Esophagus (tissue), 2 donors: Measurements from ENCODE around the gene FBXW8. TPM values are rescaled to one million over a fixed set of nuclear protein-coding genes. Genes with fewer than 3 reads are reported as not detected.

ENCODE experiments used
- H3K27ac ChIP-seq, 2 donors: one replicate each; pipeline ENCODE4 v1.5.1; 2013; ENCODE audit warnings: low read depth in 2 of 2, mild to moderate bottlenecking in 2 of 2, inconsistent platforms in 1 of 2, low read length in 1 of 2, moderate library complexity in 1 of 2
- H3K27me3 ChIP-seq, 2 donors: one replicate each; pipeline ENCODE4 v1.6.1; 2013; ENCODE audit warnings: low read length in 2 of 2, control low read depth in 1 of 2, mild to moderate bottlenecking in 1 of 2; ENCODE audit not compliant: insufficient read depth in 2 of 2, control insufficient read depth in 1 of 2
- H3K36me3 ChIP-seq, 2 donors: one replicate each; pipeline ENCODE4 v1.6.1; 2013; ENCODE audit warnings: low read length in 1 of 2; ENCODE audit not compliant: control insufficient read depth in 2 of 2, insufficient read depth in 2 of 2
- H3K4me1 ChIP-seq, 2 donors: one replicate each; pipeline ENCODE4 v1.6.1; 2013; ENCODE audit warnings: low read length in 1 of 2; ENCODE audit not compliant: control insufficient read depth in 2 of 2, insufficient read depth in 2 of 2
- H3K4me3 ChIP-seq, 2 donors: one replicate each; pipeline ENCODE4 v1.5.1; 2013; ENCODE audit warnings: low read length in 2 of 2, mild to moderate bottlenecking in 2 of 2, low read depth in 1 of 2, moderate library complexity in 1 of 2
- H3K9me3 ChIP-seq, 2 donors: one replicate each; pipeline ENCODE4 v1.6.1; 2013; ENCODE audit warnings: mild to moderate bottlenecking in 2 of 2, low read depth in 1 of 2, low read length in 1 of 2, moderate library complexity in 1 of 2; ENCODE audit not compliant: control insufficient read depth in 2 of 2, insufficient read depth in 1 of 2
- WGBS, 2 donors: extraction: QIAGEN DNeasy Blood & Tissue Kit; methylation state at CpG; one replicate each; pipeline ENCODE4 v1.1.7; 2013; 5-methylcytosine and 5-hydroxymethylcytosine counted together
- polyA plus RNA-seq, 2 donors: library from polyadenylated mRNA; stranded (reverse); fragments of 200-250 nt; gene quantifications; one replicate each; pipeline ENCODE4 v1.2.3, GENCODE V29; 2013
- donor health status: healthy with polysubstance abuse.
- donor health status: Bipolar disorder and iron deficiency.

The FBXW8 gene
- polyA plus RNA-seq, 2 donors: 2.7 to 3.7 TPM

DNA sequence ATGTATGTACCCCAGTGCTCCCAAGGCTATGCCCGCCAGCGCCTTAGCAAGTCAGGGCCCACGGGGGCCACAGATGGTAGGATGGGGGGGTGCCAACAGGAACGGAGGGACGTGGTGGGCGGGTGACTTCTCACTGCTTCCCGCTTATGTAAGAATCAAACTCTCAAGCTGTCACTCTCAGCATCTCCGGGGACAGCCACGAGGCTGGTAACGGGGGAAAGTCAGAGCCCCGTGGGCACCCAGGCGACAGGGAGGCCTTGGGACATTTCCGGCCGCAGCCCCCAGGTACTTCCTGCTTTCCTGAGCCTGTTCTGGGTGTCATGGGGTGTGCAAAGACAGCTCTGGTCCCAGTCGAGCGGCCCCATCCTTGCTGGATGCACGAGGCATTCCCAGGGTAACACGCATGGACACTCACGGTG lies 129.2 kb downstream of the FBXW8 start:
- 90 to 92% methylated on average over 19 of the region's 19 CpGs for WGBS, 2 donors
- peaks cover 0 to 6% of the 10 kb centered on the region in 2 donors for H3K27me3 ChIP-seq
- H3K9me3 ChIP-seq: no peaks in the 10 kb centered on the region
- H3K4me1 ChIP-seq: no peaks in the 10 kb centered on the region
- no peak overlapping the region for H3K4me3 ChIP-seq
- no peaks in the 10 kb centered on the region for H3K36me3 ChIP-seq
- no peak overlapping the region for H3K27ac ChIP-seq

DNA sequence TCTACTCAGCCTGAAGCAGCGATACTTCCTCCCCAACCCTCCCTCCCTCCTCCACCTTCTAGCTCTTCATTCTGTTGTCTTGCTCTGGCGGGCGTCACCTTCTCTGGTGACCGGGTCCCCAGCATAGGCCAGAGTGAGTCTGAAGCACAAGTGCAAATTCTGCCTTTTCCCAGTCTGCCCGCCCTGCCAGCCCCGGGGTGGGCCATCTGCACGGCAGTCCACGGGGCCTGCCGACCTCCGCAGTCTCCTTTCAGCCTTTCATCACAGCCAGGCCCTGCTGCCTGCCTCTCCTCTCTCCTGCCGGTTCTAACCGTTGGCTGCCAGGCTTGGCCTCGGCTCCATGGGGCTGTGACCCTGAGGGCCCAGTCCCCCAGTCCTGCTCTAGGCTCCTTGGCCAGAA lies 129.7 kb downstream of the FBXW8 start:
- Histone ChIP-seq H3K36me3 (no peaks in the 10 kb centered on the region), H3K4me1 (no peaks in the 10 kb centered on the region), H3K27ac (no peak overlapping the region), H3K9me3 (no peaks in the 10 kb centered on the region), H3K4me3 (no peak overlapping the region), H3K27me3 (no peaks in the 10 kb centered on the region)
- 79 to 86% methylated on average over 13 of the region's 13 CpGs for WGBS, 2 donors

DNA sequence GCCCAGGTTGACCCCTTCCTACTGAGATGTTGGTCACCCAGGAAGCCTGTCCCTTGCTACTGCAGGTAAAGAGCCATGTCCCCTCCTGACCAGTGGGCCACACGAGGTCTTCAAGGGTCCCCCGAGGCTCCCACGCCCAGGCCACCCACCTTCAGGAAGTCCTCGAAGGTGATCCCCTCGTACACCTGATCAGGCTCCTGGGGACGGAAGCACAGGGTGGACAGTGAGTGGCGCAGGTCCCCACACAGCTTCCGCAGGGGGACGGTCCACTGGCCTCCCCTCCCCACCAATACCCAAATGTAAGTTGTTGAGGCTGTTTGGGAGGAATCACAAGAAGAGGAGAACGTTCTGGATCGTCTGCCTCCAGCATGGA lies 131.0 kb downstream of the FBXW8 start:
- no peak overlapping the region for H3K27ac ChIP-seq
- no peak overlapping the region for H3K4me3 ChIP-seq
- H3K36me3 ChIP-seq: no peaks in the 10 kb centered on the region
- H3K4me1 ChIP-seq: no peaks in the 10 kb centered on the region
- H3K27me3 ChIP-seq: no peaks in the 10 kb centered on the region
- H3K9me3 ChIP-seq: no peaks in the 10 kb centered on the region
- WGBS, 2 donors: 90 to 92% methylated on average over 11 of the region's 11 CpGs

DNA sequence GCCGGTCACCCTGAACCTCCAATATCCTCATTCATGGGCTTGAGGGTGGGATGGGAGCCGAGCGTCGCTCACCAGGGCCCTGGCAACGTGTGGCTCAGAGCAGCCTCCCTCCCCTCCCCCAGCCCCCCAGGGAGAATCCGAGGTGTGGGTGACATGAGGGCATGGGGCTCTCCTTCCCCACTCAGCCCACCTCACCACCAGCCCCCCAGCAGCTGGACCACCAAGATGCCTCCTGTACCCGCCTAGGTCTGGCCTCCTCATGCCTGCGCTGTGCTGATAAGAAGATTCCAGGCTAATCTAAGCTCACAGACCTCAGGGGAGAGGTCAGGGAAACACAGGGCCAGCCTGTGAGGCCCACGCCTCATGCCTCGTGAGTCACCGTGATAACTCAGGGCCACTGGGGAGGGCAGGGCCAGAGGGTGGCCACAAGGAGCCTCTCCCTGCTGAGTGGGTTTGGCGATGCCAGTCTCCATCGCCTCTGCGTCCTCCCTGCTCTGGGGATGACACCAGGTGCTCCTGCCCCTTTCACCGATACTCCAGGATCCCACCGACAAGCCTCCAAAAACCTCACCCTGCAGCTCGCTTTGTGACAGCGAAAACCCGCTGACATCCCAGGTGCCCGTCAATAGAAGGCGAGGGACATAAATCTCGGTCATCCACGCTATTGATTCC lies 131.6 kb downstream of the FBXW8 start:
- no peaks in the 10 kb centered on the region for H3K4me1 ChIP-seq
- WGBS, 2 donors: 84 to 85% methylated on average over 23 of the region's 23 CpGs
- no peaks in the 10 kb centered on the region for H3K36me3 ChIP-seq
- no peaks in the 10 kb centered on the region for H3K9me3 ChIP-seq
- H3K27ac ChIP-seq: no peak overlapping the region
- H3K27me3 ChIP-seq: no peaks in the 10 kb centered on the region
- no peak overlapping the region for H3K4me3 ChIP-seq

DNA sequence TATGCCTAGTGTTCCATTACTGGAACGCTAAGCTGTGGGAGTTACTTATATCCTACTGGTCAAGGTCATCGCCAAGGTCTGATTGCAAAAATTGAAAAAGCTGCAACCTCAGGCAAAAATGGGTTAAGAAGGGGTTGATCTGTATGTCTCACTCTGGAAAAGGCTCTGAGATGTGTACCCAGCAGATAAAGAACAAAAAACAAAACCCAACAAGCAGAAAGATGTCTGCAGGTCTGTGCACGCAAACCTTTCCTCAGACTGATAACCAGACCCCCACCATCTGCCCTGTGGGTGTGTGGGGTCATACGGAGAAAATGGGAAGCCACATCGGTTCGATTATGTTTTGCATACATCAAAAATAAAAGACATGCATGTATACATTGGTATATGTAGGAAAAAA lies 132.1 kb downstream of the FBXW8 start:
- Histone ChIP-seq H3K36me3 (no peaks in the 10 kb centered on the region), H3K27ac (no peak overlapping the region), H3K4me3 (no peak overlapping the region), H3K4me1 (no peaks in the 10 kb centered on the region), H3K27me3 (no peaks in the 10 kb centered on the region), H3K9me3 (no peaks in the 10 kb centered on the region)
- WGBS, 2 donors: 69 to 72% methylated on average over 6 of the region's 6 CpGs

DNA sequence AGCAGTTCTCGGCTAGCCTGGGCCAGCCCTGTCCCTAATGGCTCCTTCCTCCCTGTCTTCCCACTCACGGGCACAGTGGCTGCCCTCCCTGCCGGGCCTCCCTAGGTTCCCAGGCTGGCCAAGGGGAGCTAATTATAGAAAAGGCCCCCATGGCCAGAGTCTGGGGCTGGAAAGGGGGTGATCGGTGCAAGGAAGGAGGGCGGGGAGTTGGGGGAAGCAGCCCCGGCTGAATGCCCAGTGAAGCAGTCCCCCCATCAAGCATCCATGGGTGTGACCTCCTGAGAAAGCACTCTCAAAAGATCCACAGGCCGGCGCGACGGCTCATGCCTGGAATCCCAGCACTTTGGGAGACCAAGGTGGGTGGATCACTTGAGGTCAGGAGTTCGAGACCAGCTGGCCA lies 133.6 kb downstream of the FBXW8 start:
- H3K27me3 ChIP-seq: no peaks in the 10 kb centered on the region
- H3K9me3 ChIP-seq: no peaks in the 10 kb centered on the region
- WGBS, 2 donors: 83 to 90% methylated on average over 11 of the region's 11 CpGs
- H3K4me1 ChIP-seq: no peaks in the 10 kb centered on the region
- H3K27ac ChIP-seq: no peak overlapping the region
- no peaks in the 10 kb centered on the region for H3K36me3 ChIP-seq
- no peak overlapping the region for H3K4me3 ChIP-seq

DNA sequence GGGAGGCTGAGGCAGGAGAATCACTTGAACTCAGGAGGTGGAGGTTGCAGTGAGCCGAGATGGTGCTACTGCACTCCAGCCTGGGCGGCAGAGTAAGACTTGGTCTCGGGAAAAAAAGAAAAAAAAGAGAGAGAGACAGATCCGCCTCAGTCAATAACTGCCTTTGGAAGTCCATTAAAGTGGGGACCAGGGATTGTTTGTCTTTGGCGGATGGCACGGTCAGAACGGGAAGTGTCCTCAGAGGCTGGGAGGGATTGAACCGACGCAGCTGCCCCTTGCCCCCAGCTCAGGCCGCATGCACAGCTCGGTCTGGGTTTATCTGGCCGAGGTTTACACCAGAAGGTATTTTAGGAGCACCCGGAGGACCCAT lies 134.0 kb downstream of the FBXW8 start:
- Histone ChIP-seq H3K27me3 (no peaks in the 10 kb centered on the region), H3K36me3 (no peaks in the 10 kb centered on the region), H3K9me3 (no peaks in the 10 kb centered on the region), H3K4me3 (no peak overlapping the region), H3K27ac (no peak overlapping the region), H3K4me1 (no peaks in the 10 kb centered on the region)
- WGBS, 2 donors: 69 to 71% methylated on average over 13 of the region's 13 CpGs

DNA sequence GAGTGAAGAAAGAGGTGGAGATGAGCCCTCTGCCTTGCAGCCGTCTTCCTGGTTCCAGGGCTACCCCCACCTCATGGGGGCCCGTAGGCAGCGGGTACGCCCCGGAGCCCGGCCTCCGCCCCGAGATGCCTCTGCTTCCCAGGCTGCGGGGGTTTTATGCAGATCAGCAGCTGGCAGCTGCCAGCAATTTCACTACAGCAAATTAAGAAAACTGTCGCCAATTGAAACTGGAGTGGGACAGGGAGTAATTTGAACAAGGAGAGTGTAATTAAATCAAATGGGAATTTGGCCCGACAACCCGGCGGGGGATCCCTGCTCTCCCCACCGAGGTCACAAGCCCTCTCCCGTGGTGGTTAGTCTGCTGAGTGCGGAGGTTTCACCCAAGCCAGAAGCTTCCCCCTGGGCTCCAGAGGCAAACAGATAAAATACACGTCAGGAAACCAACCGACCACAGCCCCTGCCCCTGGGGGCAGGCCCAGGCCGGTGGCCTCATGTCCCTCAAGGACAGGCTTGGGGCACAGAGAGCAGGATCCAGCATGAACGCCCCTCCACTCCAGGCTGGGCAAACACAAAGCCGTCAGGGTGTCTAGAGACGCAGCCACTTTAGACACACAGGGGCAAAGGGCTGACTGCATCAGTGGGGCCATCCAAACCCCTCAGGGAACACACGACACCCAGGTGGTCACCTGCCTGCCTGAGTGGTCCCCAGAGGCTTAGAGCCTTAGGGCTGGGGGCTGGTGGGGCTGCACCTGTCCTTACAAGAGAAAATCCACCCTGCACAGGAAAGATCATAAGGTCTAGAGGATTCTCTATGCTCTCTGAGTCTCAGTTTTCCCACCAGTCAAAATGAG lies 134.6 kb downstream of the FBXW8 start:
- H3K27ac ChIP-seq: no peak overlapping the region
- no peak overlapping the region for H3K4me3 ChIP-seq

DNA sequence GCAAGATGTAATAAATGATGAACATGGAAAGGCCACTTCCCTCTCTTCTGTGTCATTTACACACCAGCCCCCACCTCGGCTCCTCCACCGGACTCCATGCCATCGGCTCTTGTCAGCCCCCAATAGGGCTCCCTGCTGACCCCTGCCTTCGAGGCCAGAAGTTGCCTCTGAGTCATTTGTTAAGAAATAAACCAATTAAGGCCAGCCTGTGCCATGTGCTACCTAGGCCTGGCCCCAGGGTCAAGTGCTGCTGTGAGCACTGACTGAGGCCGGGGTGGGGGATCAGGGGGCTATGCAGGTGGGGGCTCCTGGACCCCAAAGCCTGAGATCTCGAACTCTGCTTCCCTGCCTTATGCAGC lies 135.2 kb downstream of the FBXW8 start:
- WGBS, 2 donors: 57 to 61% methylated on average over 6 of the region's 6 CpGs
- no peaks in the 10 kb centered on the region for H3K36me3 ChIP-seq
- no peaks in the 10 kb centered on the region for H3K27me3 ChIP-seq
- no peaks in the 10 kb centered on the region for H3K9me3 ChIP-seq
- H3K4me3 ChIP-seq: no peak overlapping the region
- no peaks in the 10 kb centered on the region for H3K4me1 ChIP-seq
- H3K27ac ChIP-seq: no peak overlapping the region

More for the DNA sequence above, 134.6 kb downstream of the FBXW8 start:
- 42 to 44% methylated on average over 23 of the region's 23 CpGs for WGBS, 2 donors
- Histone ChIP-seq H3K27me3 (no peaks in the 10 kb centered on the region), H3K4me1 (no peaks in the 10 kb centered on the region), H3K36me3 (no peaks in the 10 kb centered on the region), H3K9me3 (no peaks in the 10 kb centered on the region)

DNA sequence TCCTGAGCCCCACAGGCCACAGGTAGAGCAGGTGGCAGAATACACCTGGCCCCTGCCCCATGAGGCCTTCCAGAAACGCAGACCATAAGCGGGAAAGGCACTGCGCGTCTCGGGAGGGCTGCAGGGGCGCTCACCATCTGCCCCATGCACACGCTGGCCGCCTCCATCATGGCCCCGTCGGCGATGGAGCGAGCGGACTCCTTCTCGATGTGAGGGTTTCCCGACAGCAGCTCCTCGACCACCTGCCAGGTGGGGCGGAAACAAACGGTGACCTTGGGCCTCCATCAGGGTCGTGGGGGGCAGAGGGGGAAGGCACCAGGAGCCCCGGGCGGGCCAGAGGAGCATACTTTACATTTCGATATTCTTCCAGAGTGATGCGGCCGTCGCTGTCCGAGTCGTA lies 135.7 kb downstream of the FBXW8 start:
- H3K27me3 ChIP-seq: no peaks in the 10 kb centered on the region
- H3K9me3 ChIP-seq: no peaks in the 10 kb centered on the region
- no peaks in the 10 kb centered on the region for H3K36me3 ChIP-seq
- H3K4me1 ChIP-seq: no peaks in the 10 kb centered on the region
- no peak overlapping the region for H3K4me3 ChIP-seq
- 89 to 91% methylated on average over 27 of the region's 27 CpGs for WGBS, 2 donors
- H3K27ac ChIP-seq: no peak overlapping the region
